Psoas muscle (tissue), 8 donors: ENCODE results near the gene PCCA. TPM values are rescaled to one million over a fixed set of nuclear protein-coding genes. Genes with fewer than 3 reads are reported as not detected.
"Not testable (repeated sequence)": the region's sequence is repeated elsewhere in the genome, so short reads cannot be mapped to it uniquely, and the experiment has no call there.

Experiments
- ATAC-seq, 4 donors: fragments of 200-7000 bp; cut with Tn5 transposase; one replicate each; pipeline ENCODE4 v1.9.1; 2020; ENCODE audit warnings: moderate library complexity in 3 of 4, mild to moderate bottlenecking in 2 of 4
- DNase-seq, 2 donors: peaks; one replicate each; pipeline ENCODE4 v3.0.0-alpha.2; 2020
- H3K27ac ChIP-seq: fragments of 200-600 bp; one replicate; pipeline ENCODE4 v1.8.0; 2022
- H3K27me3 ChIP-seq, 3 donors: fragments of 200-600 bp in 1 of 3; one replicate each; pipeline versions ENCODE4 v1.6.1 to v1.8.0; 2013 to 2022; ENCODE audit warnings: low read length in 2 of 3, mild to moderate bottlenecking in 2 of 3, moderate library complexity in 1 of 3; ENCODE audit not compliant: insufficient read depth in 3 of 3
- H3K36me3 ChIP-seq, 2 donors: fragments of 200-600 bp in 1 of 2; one replicate each; pipeline versions ENCODE4 v1.6.1 to v1.8.0; 2013 to 2022; ENCODE audit warnings: low read depth in 1 of 2, mild to moderate bottlenecking in 1 of 2, moderate library complexity in 1 of 2; ENCODE audit not compliant: insufficient read depth in 1 of 2
- H3K4me1 ChIP-seq: fragments of 200-600 bp; one replicate; pipeline ENCODE4 v1.8.0; 2022
- H3K4me3 ChIP-seq: fragments of 200-600 bp; one replicate; pipeline ENCODE4 v1.8.0; 2022; ENCODE audit warnings: mild to moderate bottlenecking
- H3K9me3 ChIP-seq: fragments of 200-600 bp; one replicate; pipeline ENCODE4 v1.8.0; 2022
- CTCF ChIP-seq: fragments of 200-600 bp; IDR thresholded peaks from one replicate; pipeline ENCODE4 v1.8.0; 2022; ENCODE audit warnings: antibody characterized with exemption
- WGBS, 3 donors: extraction: QIAGEN DNeasy Blood & Tissue Kit; methylation state at CpG; one replicate each; pipeline versions ENCODE4 v1.1.6 to v1.1.7; 2013; 5-methylcytosine and 5-hydroxymethylcytosine counted together
- intact Hi-C, 2 donors: fragments of 100-400 bp; cut with DNase I; formaldehyde crosslinking; loops; one replicate each; pipeline versions ENCODE4 v1.11.0 to v1.14.2; 2022
- polyA plus RNA-seq, 3 donors: library from polyadenylated mRNA; stranded (reverse); fragments of 200-250 nt; gene quantifications; one replicate each; pipeline ENCODE4 v1.2.3, GENCODE V29; 2013
- total RNA-seq, 4 donors: library from RNA; stranded (reverse); fragmentation: NEBNext Ultra II Directional in 2 of 4; extraction: Animal tissue kit (Norgen Biotek cat#: 25700) in 2 of 4; gene quantifications; one replicate each; pipeline versions ENCODE4 v1.2.1 to v1.2.4, GENCODE V29; 2021 to 2023
- donor health status: healthy with polysubstance abuse.
- donor health status: DM: no; HTN: no; CAD: no; lungs with moderate emphysema.
- donor health status: Bipolar disorder and iron deficiency.
- donor health status: healthy.
- donor health status: DM: yes; HTN: yes; CAD: no.
- donor health status: DM: no; HTN: no; CAD: no.
- donor health status: DM: no; HTN: no; CAD: no.
- donor health status: DM: yes; HTN: yes; CAD: no.

PCCA gene
- total and polyA plus RNA-seq, 7 donors = 6.2 to 23.9 (median 13.3) TPM

GRCh38 chr13:100158569-100158968 is 69.7 kb downstream of the PCCA start:
- Histone ChIP-seq H3K36me3 (peaks cover 0 to 38% of the 10 kb centered on the region in 2 donors), H3K4me3 (no peak overlapping the region)
- intact Hi-C loops = no loop called here

GRCh38 chr13:100159584-100159983 is 70.7 kb downstream of the PCCA start:
- no peak for TF ChIP-seq CTCF
- Histone ChIP-seq H3K9me3 (no peaks in the 10 kb centered on the region), H3K4me3 (no peak overlapping the region), H3K36me3 (peaks cover 0 to 38% of the 10 kb centered on the region in 2 donors), H3K4me1 (no peaks in the 10 kb centered on the region), H3K27ac (no peak overlapping the region), H3K27me3 (no peaks in the 10 kb centered on the region)
- ATAC-seq (no peak), DNase-seq (no peak)
- intact Hi-C loops = no loop called here
- 85 to 96% (median 86%) methylated on average over 5 of the region's 5 CpGs for WGBS, 3 donors

More at GRCh38 chr13:100158569-100158968, 69.7 kb downstream of the PCCA start:
- H3K4me1 ChIP-seq = no peaks in the 10 kb centered on the region
- DNase-seq (no peak), ATAC-seq (no peak)
- H3K27ac ChIP-seq = no peak overlapping the region
- no peak for TF ChIP-seq CTCF
- 72 to 96% (median 94%) methylated on average over 2 of the region's 2 CpGs for WGBS, 3 donors
- no peaks in the 10 kb centered on the region for H3K9me3 ChIP-seq
- H3K27me3 ChIP-seq = no peaks in the 10 kb centered on the region

GRCh38 chr13:100160450-100160849 is 71.6 kb downstream of the PCCA start:
- DNase-seq = no peak
- Histone ChIP-seq H3K4me1 (no peaks in the 10 kb centered on the region), H3K27ac (no peak overlapping the region), H3K27me3 (no peaks in the 10 kb centered on the region), H3K4me3 (no peak overlapping the region), H3K36me3 (peaks cover 0 to 31% of the 10 kb centered on the region in 2 donors), H3K9me3 (no peaks in the 10 kb centered on the region)
- no peak for TF ChIP-seq CTCF
- 93 to 97% (median 94%) methylated on average over 3 of the region's 3 CpGs for WGBS, 3 donors
- intact Hi-C loops = no loop called here
- no peak for ATAC-seq

DNA sequence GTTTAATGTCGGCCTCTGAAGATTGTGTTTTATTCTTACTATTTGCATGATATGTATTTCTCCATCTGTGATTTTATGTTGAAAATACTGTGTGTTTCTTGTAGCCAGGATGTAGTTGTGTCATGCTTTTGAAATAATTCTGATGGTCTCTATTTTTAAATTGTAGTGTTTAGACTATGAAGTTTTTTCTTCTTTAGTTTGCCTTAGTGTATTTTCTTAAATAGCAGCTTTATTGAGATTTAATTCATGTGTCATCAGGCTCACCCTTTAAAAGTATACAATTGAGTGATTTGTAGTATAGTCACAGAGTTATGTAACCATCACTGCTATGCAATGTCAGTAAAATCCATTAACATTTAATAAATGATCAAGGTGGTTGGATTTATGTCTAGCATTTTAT is 74.5 kb downstream of the PCCA start:
- TF ChIP-seq CTCF = no peak
- no peak for ATAC-seq
- intact Hi-C loops = no loop called here
- no peak overlapping the region for H3K4me3 ChIP-seq
- DNase-seq = no peak
- H3K36me3 ChIP-seq = peaks cover 0 to 6% of the 10 kb centered on the region in 2 donors
- H3K27me3 ChIP-seq = no peaks in the 10 kb centered on the region
- H3K27ac ChIP-seq = no peak overlapping the region
- 82 to 100% (median 83%) methylated on average over 1 of the region's 1 CpG for WGBS, 3 donors
- no peaks in the 10 kb centered on the region for H3K4me1 ChIP-seq
- H3K9me3 ChIP-seq = no peaks in the 10 kb centered on the region

DNA sequence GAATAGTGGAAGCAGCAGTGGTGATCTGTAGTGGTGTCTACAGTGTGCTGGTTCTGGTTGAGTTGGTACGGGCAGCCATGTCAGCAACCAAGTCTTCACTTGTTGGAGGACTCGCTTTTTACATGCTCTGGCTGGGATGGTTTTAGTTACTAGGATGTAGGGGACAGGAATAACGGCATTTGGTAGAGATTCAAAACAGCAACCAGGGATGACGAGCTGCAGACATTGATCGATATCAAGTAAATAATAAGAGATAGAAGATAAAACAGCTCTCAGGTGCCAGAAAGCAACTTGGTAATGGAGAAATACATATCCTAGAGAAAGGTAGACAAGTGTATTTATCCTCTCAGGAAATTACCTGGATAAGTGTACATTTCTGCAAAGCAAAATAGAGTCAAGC is 84.3 kb downstream of the PCCA start:
- WGBS, 3 donors = 94 to 96% (median 95%) methylated on average over 5 of the region's 5 CpGs
- intact Hi-C loops = no loop called here
- ATAC-seq (no peak), DNase-seq (no peak)
- Histone ChIP-seq H3K36me3 (no peaks in the 10 kb centered on the region), H3K27me3 (no peaks in the 10 kb centered on the region), H3K4me1 (no peaks in the 10 kb centered on the region), H3K9me3 (no peaks in the 10 kb centered on the region), H3K27ac (no peak overlapping the region), H3K4me3 (no peak overlapping the region)
- no peak for TF ChIP-seq CTCF

GRCh38 chr13:100174455-100174854 is 85.6 kb downstream of the PCCA start:
- H3K27ac ChIP-seq, DNase-seq, H3K4me1 ChIP-seq, H3K27me3 ChIP-seq, H3K4me3 ChIP-seq, intact Hi-C loops, ATAC-seq, H3K9me3 ChIP-seq, H3K36me3 ChIP-seq: not testable (repeated sequence)
- WGBS, 3 donors = 96 to 100% (median 99%) methylated on average over 4 of the region's 4 CpGs
